IPS-20b (cell line): ENCODE measurements around the gene MDP1.
A peak's percentile ranks its signal among the peaks of the same experiment; 100 is the strongest.
"Not testable (repeated sequence)": the region's sequence is repeated elsewhere in the genome, so short reads cannot be mapped to it uniquely, and the experiment has no call there.

Experiments
- H3K27ac ChIP-seq: one replicate; pipeline ENCODE4 v1.5.1; 2013; ENCODE audit warnings: low read length
- H3K27me3 ChIP-seq: 2 replicates; pipeline ENCODE4 v1.6.1; 2013; ENCODE audit warnings: mild to moderate bottlenecking, low read length, inconsistent platforms; ENCODE audit not compliant: insufficient read depth
- H3K36me3 ChIP-seq: 2 replicates; pipeline ENCODE4 v1.6.1; 2013; ENCODE audit warnings: low read depth, mild to moderate bottlenecking, inconsistent platforms, low read length, moderate library complexity; ENCODE audit not compliant: insufficient read depth
- H3K4me1 ChIP-seq: 2 replicates; pipeline ENCODE4 v1.6.1; 2013; ENCODE audit warnings: mild to moderate bottlenecking, control low read depth, inconsistent platforms, low read length, moderate library complexity; ENCODE audit not compliant: insufficient read depth
- H3K4me3 ChIP-seq: 2 replicates; pipeline ENCODE4 v1.5.1; 2013; ENCODE audit warnings: mild to moderate bottlenecking, low read length, inconsistent platforms
- H3K9ac ChIP-seq: 2 replicates; pipeline ENCODE4 v1.6.1; 2013; ENCODE audit warnings: low read depth, mild to moderate bottlenecking, inconsistent platforms, low read length, moderate library complexity
- H3K9me3 ChIP-seq: 2 replicates; pipeline ENCODE4 v1.6.1; 2013; ENCODE audit warnings: mild to moderate bottlenecking, low read depth, low read length, inconsistent platforms; ENCODE audit not compliant: insufficient read depth

MDP1 gene

DNA sequence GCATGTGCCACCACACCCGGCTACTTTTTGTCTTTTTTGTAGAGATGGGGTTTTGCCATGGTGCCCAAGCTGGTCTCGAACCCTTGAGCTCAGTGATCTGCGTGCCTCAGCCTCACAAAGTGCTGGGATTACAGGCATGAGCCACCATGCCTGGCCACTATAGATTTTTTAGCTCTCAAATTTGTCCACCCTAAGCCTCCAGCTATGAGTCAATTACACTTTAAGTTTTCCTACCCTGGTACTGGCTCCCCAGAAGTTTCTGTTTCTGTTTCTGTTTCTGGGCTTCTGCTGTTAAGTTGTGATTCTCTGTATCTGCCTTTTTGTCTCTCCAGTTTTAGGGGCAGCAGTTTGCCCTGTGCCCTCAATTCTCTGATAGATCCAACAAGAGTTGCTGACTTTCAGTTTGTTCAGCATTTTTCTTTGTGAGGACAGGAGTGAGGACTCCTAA, 30.9 kb upstream of the MDP1 start:
- H3K9me3 ChIP-seq, result no peaks in the 10 kb centered on the region
- H3K4me1 ChIP-seq, result no peaks in the 10 kb centered on the region
- H3K27me3 ChIP-seq, result no peaks in the 10 kb centered on the region
- H3K4me3 ChIP-seq, result no peak overlapping the region
- H3K9ac ChIP-seq, result no peak overlapping the region
- no peak overlapping the region for H3K27ac ChIP-seq
- H3K36me3 ChIP-seq, result no peaks in the 10 kb centered on the region

DNA sequence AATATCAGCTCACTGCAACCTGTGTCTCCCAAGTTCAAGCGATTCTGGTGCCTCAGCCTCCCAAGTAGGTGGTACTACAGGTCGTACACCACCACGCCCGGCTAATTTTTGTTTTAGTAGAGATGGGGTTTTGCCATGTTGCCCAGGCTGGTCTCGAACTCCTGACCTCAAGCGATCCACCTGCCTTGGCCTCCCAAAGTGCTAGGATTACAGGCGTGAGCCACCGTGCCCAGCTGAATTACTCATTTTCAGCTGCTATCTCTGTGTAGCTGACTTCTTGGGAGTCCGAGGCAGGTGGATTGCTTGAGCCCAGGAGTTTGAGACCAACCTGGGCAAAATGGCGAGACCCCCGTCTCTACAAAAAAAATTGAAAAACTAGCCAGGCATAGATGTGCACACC, 29.5 kb upstream of the MDP1 start:
- not testable (repeated sequence) for H3K9me3 ChIP-seq, H3K9ac ChIP-seq, H3K27me3 ChIP-seq, H3K36me3 ChIP-seq, H3K4me3 ChIP-seq, H3K27ac ChIP-seq, H3K4me1 ChIP-seq

DNA sequence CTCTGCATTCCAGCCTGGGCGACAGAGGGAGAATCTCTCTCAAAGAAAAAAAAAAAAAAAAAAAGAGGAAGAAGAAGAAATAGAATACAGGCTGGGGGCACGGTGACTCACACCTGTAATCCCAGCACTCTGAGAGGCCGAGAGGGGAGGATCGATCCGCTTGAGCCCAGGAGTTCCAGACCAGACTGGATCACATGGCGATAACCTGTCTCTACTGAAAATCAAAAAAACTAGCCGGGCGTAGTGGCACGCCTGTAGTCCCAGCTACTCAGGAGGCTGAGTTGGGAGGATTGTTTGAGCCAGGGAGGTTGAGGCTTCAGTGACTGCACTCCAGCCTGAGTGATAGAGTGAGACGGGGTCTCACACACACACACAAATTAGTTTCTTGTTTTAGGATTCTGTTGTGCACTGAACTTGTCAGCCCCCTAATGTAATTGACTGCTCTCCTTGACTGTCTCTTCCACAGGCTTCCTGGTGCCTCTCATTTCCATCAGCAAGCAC, 27.5 kb upstream of the MDP1 start:
- Histone ChIP-seq H3K9me3 (no peaks in the 10 kb centered on the region), H3K27me3 (no peaks in the 10 kb centered on the region), H3K4me3 (peak overlapping the region; percentile 91; the same call in 1 of the 2 replicates), H3K9ac (peak overlapping the region; percentile 85; the same call in 1 of the 2 replicates), H3K36me3 (peaks cover 29% of the 10 kb centered on the region), H3K27ac (no peak overlapping the region), H3K4me1 (no peaks in the 10 kb centered on the region)

DNA sequence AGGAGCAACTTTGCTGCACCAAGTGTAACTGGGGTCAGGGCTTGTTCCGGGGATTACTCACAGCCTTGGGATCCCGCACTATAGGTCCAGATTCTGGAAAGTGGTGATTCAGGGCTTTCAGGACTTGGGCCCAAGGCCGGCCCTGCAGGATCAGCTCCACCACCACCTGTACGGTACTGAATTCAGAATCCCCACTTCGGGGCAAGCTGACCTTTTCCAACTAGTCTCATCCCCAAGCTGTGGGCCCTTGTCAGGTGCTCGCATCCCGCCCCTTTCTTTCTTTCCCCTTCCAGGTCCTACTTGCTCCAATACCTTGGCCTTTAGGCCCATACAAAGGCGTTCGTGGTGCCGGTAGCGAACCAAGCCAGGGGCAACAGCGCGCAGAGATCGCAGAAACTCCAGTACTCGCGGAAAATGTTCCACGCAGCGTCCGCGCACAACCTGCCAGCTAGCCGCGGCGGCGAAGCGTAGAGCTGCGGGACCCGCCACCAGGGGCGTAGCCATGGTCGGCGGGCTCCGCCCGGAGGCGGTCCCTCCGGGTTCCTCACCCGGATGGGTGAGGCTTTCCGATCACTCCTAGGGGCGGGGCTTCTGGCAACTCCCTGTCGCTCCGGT, 26.1 kb upstream of the MDP1 start:
- H3K36me3 ChIP-seq, result peaks cover 43% of the 10 kb centered on the region
- H3K9me3 ChIP-seq, result no peaks in the 10 kb centered on the region
- H3K4me1 ChIP-seq, result no peaks in the 10 kb centered on the region
- peak overlapping the region; percentile 85 for H3K9ac ChIP-seq
- no peaks in the 10 kb centered on the region for H3K27me3 ChIP-seq
- peak overlapping the region; percentile 51 for H3K27ac ChIP-seq
- peak overlapping the region; percentile 91 for H3K4me3 ChIP-seq

DNA sequence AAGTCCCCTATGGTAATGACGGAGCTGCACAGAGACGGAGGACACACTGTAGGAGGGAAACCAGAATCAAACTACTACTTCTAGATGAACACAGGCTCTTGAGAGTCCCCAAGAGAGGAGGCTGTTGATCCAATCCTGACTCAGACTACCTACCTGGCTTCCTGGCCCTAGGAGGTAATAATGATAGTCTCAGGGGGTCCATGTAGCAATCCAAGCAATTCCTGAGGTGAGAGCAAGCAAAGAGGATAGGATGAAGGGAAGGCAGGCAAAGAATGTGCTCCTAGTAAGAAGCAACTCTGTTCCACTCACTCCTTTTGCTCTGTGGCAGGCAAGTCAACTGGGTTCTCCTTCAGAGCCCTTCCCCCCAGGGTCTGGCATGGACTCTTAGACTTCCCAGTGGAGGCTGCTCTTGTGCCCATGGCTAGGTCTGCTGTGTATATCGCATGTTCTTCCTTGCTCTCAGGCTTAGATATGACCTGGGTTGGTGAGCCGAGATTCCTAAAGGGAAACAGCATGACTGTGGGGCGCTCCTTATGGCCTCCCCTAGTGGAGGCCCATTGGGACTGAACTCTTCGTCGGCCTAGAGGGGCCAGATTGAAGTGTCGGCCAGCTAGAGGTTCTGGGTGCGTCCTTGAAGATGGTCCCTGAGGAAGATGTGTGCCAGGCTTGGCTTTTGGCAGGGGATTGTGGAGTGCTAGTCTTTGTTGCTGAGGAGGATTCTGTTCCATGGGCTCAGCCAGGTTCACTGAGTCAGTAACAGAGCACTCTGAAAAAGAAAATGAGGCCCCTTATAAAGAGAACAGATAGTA, 24.4 kb upstream of the MDP1 start:
- no peak overlapping the region for H3K9ac ChIP-seq
- H3K9me3 ChIP-seq, result no peaks in the 10 kb centered on the region
- H3K27me3 ChIP-seq, result no peaks in the 10 kb centered on the region
- no peaks in the 10 kb centered on the region for H3K4me1 ChIP-seq
- no peak overlapping the region for H3K27ac ChIP-seq
- H3K4me3 ChIP-seq, result no peak overlapping the region
- H3K36me3 ChIP-seq, result peaks cover 58% of the 10 kb centered on the region

DNA sequence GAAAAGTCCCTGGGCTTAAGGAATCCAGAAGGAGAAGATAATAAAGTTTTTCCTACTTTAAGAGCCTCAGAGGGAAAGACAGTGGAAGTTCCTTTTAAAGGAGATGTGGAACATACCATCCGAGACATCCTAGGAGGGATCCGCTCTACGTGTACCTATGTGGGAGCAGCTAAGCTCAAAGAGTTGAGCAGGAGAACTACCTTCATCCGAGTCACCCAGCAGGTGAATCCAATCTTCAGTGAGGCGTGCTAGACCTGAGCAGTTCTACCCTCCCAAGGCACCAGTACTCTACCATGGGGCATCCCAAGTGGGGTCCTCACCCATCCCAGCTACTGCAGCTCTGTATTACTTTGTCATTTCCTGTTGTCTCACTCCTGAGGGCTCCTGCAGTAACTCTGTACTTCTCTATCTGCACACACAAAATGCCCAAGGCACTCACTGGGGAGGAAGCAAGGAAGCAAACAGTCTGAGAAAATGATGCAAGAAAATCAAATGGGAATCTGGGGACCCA, 22.7 kb upstream of the MDP1 start:
- Histone ChIP-seq H3K27me3 (no peaks in the 10 kb centered on the region), H3K4me3 (no peak overlapping the region), H3K9ac (no peak overlapping the region), H3K36me3 (peaks cover 71% of the 10 kb centered on the region), H3K27ac (no peak overlapping the region), H3K9me3 (no peaks in the 10 kb centered on the region), H3K4me1 (peaks cover under 1% of the 10 kb centered on the region)

DNA sequence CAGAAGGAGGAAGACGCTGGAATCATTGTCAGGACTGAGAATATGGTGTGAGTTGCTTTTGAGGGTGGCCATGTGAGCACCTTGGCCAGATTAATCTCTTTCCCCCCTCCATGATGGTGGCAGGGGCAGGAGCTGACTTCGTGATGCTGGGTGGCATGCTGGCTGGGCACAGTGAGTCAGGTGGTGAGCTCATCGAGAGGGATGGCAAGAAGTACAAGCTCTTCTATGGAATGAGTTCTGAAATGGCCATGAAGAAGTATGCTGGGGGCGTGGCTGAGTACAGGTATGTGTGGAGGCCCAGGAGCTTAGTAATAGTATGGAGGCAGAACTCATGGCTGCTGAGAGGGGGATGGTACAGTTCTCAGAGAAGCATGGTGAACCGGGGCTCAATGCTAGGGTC, 22.3 kb upstream of the MDP1 start:
- Histone ChIP-seq H3K36me3 (peaks cover 71% of the 10 kb centered on the region), H3K4me1 (peaks cover 5% of the 10 kb centered on the region), H3K9ac (no peak overlapping the region), H3K4me3 (no peak overlapping the region), H3K27me3 (no peaks in the 10 kb centered on the region), H3K9me3 (no peaks in the 10 kb centered on the region), H3K27ac (no peak overlapping the region)

DNA sequence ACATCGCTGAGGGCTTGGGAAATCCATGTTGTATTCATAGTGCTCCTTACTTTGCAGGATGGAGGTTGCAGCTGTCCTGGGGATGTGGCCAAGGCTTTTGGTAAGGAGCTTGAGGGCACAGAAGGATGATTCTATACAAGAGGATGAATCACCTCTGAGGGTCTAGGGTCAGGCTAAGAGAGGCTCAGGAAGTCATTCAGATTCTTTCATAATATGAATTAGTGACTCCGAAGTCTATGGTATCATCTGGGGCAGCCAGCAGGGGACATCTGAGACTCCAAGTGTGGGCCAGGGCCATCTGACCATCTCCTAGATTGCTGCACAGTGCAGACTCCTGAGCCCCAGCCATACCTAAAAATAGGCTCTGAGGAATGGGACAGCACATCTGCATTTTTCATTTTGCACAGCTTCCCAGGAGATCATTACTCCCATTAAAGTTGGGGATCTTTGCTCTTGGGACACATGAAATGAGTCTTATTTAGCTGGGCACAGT, 21.6 kb upstream of the MDP1 start:
- Histone ChIP-seq H3K27ac (no peak overlapping the region), H3K27me3 (no peaks in the 10 kb centered on the region), H3K9me3 (no peaks in the 10 kb centered on the region), H3K4me1 (peaks cover 5% of the 10 kb centered on the region), H3K4me3 (no peak overlapping the region), H3K36me3 (peaks cover 71% of the 10 kb centered on the region), H3K9ac (no peak overlapping the region)

DNA sequence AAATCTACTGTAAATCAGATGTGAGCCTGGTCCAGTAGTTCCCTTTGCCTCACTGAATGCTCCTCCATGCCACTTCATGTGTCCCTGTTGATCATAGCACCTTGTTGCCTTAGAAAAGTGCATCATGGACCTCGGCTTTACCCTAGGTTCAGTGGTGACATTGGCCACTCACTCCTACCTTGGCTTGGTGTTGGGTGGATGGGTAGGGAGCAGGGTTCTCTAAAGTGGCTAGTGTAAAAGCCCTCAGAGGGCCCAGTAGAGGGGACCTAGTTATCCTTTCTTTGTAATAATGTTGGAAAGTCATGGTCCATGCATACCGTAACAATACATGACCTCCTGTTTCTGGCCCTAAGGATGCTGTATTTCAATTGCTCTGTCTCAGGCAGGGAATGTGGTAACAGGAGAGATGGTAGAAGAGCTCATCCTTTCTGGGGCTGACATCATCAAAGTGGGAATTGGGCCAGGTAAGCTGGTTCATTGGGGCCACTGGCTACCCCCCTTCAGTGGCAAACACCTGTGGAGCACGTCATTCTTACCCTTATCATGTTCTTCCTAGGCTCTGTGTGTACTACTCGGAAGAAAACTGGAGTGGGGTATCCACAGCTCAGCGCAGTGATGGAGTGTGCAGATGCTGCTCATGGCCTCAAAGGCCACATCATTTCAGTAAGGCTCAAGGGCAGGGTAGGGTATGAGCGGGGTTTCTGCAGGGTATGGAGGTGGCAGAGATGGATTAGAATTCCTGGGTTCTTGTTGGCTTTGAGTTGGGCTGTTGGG, 21.0 kb upstream of the MDP1 start:
- Histone ChIP-seq H3K4me3 (no peak overlapping the region), H3K36me3 (peaks cover 71% of the 10 kb centered on the region), H3K9me3 (no peaks in the 10 kb centered on the region), H3K9ac (no peak overlapping the region), H3K4me1 (peaks cover 5% of the 10 kb centered on the region), H3K27ac (no peak overlapping the region), H3K27me3 (no peaks in the 10 kb centered on the region)

DNA sequence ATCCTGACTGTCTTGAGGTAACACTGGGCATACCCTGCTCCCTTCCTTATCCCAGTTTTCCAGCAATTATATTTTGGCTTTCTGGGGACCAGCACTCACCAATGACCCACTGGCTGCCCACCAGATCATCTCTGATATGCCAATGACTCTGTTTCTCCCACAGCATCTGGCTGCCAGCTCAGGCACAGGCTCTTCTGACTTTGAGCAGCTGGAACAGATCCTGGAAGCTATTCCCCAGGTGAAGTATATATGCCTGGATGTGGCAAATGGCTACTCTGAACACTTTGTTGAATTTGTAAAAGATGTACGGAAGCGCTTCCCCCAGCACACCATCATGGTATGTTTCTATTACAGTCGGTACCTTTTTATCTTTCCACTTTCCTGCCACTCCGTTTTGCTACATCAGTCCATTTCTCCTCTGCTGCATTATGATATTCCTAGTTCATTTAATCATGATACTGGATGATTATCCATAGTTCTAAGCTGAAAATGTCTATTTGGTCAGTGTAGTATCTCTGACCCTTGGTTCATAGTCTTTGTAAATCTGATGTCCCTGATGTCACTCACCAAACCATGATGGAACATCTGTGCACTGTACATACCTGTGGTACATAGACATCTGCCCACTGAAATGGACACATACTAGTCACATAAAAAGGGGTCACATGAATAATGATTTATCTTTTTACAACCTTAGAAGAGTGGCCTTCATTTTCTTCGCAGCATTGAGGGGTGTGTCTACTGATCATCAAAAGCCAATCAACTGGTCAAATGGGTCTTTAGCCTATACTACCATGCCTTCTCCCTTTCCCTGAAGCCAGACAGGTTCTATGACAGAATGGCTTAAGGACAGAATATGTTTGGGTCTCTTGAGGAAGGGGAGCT, 20.2 kb upstream of the MDP1 start:
- Histone ChIP-seq H3K4me1 (peaks cover 5% of the 10 kb centered on the region), H3K9me3 (no peaks in the 10 kb centered on the region), H3K27me3 (no peaks in the 10 kb centered on the region), H3K36me3 (peaks cover 69% of the 10 kb centered on the region), H3K9ac (no peak overlapping the region), H3K27ac (no peak overlapping the region), H3K4me3 (no peak overlapping the region)
